GM12872 (cell line): ENCODE data around the gene NRXN3.

Experiments used
- CTCF ChIP-seq: IDR thresholded peaks from 3 replicates; pipeline ENCODE4 v1.5.1; 2011; ENCODE audit warnings: low read depth, mild to moderate bottlenecking, low read length, moderate library complexity; ENCODE audit not compliant: insufficient read depth

NRXN3 gene

GRCh38 chr14:79758985-79759384 lies 1588.8 kb downstream of the NRXN3 start:
- TF ChIP-seq CTCF: no peak

GRCh38 chr14:79764323-79764722 lies 1594.2 kb downstream of the NRXN3 start:
- no peak for TF ChIP-seq CTCF

- TF ChIP-seq CTCF: no peak
Measured at GRCh38 chr14:79766511-79766910, 1596.3 kb downstream of the NRXN3 start.

GRCh38 chr14:79767251-79767650 lies 1597.1 kb downstream of the NRXN3 start:
- TF ChIP-seq CTCF: no peak

- TF ChIP-seq CTCF: no peak
Measured at GRCh38 chr14:79781882-79782281, 1611.7 kb downstream of the NRXN3 start.

GRCh38 chr14:79783041-79783440 lies 1612.9 kb downstream of the NRXN3 start:
- no peak for TF ChIP-seq CTCF

GRCh38 chr14:79786522-79786921 lies 1616.3 kb downstream of the NRXN3 start:
- no peak for TF ChIP-seq CTCF

- no peak for TF ChIP-seq CTCF
Measured at GRCh38 chr14:79788346-79788745, 1618.2 kb downstream of the NRXN3 start.
